Limb (tissue), 2 donors: Measurements from ENCODE around the gene KIF5C.

ENCODE experiments used
- DNase-seq, 2 donors: peaks; one replicate each; pipeline ENCODE4 v3.0.0-alpha.2; 2016; ENCODE audit errors: extremely low spot score in 2 of 2

KIF5C gene

DNA sequence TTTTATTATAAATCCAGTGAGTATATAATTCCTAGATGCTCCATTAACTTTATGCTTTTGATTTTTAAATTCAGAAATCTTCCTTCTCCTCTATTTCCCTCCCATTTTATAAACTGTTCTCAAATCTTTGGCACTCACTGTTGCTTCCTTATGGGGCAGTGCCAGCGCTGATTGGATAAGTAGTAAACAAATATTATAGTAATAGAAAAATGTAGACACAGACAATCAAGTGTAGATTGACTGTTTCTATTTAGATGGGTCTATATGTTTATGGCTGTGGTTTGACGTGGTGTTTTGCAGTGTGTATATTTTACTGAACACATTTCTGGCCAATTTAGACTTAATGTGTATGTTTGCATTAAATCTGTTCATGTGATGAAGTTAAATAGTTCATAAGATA, 200.1 kb downstream of the KIF5C start:
- no peak for DNase-seq

DNA sequence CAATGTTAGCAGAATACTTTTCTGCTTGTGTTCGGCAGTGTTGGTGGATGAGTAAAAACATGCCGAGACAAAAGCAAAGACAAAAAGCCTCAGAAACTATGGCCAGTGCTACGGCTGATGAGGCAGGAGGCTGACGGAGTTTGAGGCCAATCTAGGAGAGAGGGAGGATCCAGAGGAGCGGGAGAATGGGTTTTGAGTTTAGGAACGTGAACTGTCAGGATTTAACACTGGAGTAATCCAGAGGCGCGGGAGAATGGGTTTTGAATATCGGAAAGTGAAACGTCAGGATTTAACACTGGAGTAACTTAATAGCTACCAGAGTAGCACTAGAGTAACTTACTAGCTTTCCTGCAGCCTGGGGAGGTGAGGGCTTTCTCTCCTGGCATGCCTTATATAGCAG, 200.8 kb downstream of the KIF5C start:
- DNase-seq, result peak in 1 of 2 donors; percentile 12
